Peyer's patch (tissue), 4 donors: Measurements from ENCODE around the gene DYNLT2B.

Source experiments
- POLR2A ChIP-seq, 2 donors: fragments of 450-650 bp; IDR thresholded peaks; one replicate each; pipeline ENCODE4 v1.5.1; 2017; ENCODE audit warnings: antibody characterized with exemption in 2 of 2, mild to moderate bottlenecking in 2 of 2, moderate library complexity in 2 of 2
- TF ChIP-seq, protein P1 (sequence below), 6 experiments: fragments of 450-650 bp in 4 of 6; fragments of 200-600 bp in 2 of 6; sonication (generic) in 1 of 6; IDR thresholded peaks; one replicate each; pipeline ENCODE4 v1.5.1; 2017 to 2019; ENCODE audit warnings: antibody characterized with exemption in 6 of 6, mild to moderate bottlenecking in 3 of 6, moderate library complexity in 1 of 6

DNA sequence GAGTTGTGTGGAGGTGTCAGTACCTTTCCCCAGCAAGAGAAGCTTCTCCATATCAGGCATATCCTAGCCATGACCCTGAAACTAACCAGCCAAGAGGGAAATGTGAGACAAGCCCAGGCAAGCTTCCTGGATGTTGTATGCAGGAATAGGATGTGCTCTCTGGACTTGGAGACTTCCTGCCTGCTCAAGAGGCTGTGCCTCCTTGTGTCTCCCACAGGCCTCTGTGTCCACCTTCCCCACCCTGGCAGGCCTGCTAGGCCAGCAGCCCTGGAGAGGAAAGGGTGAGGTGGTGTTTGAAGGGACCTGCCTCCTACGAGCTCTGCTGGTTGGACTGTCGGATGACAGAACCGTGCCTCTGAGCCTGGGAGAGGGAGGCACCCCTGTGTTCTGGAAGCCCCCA is 2.1 kb upstream of the DYNLT2B start:
- TF ChIP-seq, protein P1, sequence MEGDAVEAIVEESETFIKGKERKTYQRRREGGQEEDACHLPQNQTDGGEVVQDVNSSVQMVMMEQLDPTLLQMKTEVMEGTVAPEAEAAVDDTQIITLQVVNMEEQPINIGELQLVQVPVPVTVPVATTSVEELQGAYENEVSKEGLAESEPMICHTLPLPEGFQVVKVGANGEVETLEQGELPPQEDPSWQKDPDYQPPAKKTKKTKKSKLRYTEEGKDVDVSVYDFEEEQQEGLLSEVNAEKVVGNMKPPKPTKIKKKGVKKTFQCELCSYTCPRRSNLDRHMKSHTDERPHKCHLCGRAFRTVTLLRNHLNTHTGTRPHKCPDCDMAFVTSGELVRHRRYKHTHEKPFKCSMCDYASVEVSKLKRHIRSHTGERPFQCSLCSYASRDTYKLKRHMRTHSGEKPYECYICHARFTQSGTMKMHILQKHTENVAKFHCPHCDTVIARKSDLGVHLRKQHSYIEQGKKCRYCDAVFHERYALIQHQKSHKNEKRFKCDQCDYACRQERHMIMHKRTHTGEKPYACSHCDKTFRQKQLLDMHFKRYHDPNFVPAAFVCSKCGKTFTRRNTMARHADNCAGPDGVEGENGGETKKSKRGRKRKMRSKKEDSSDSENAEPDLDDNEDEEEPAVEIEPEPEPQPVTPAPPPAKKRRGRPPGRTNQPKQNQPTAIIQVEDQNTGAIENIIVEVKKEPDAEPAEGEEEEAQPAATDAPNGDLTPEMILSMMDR (IDR thresholded peaks at IDR 0.05): no peak
- no peak for TF ChIP-seq POLR2A (IDR thresholded peaks at IDR 0.05)
